Measurements from ENCODE around the gene FOXP1.

Gene FOXP1

DNA sequence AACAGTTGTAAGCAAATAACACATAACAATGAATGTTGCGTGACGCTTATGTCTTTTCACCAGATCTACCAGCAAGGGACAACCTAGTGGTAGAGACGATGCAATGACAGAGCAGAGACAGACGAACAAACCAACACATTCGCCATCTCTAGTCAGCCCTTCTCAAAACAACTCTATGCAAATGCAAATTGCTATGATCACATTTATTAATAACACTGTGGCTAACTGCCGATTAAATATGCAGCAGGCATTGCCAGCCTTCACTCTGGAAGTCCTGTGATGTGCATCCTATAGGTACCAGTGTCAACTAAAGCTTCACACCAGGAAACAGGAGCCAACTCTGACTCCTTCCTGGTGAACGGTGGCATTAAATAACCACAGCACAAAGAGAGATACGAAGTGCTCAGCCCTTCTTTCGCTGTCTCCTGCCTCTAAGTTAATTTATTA is 94.2 kb downstream of the FOXP1 start:
- TF ChIP-seq, protein P1, sequence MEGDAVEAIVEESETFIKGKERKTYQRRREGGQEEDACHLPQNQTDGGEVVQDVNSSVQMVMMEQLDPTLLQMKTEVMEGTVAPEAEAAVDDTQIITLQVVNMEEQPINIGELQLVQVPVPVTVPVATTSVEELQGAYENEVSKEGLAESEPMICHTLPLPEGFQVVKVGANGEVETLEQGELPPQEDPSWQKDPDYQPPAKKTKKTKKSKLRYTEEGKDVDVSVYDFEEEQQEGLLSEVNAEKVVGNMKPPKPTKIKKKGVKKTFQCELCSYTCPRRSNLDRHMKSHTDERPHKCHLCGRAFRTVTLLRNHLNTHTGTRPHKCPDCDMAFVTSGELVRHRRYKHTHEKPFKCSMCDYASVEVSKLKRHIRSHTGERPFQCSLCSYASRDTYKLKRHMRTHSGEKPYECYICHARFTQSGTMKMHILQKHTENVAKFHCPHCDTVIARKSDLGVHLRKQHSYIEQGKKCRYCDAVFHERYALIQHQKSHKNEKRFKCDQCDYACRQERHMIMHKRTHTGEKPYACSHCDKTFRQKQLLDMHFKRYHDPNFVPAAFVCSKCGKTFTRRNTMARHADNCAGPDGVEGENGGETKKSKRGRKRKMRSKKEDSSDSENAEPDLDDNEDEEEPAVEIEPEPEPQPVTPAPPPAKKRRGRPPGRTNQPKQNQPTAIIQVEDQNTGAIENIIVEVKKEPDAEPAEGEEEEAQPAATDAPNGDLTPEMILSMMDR (IDR thresholded peaks at IDR 0.05; ENCODE audit: control extremely low read depth, extremely low read depth, low read depth, missing control alignments) = no peak
- CTCF ChIA-PET = no interaction called here
- POLR2A ChIA-PET = no interaction called here
- DNase-seq (ENCODE audit: extremely low spot score) = no peak

DNA sequence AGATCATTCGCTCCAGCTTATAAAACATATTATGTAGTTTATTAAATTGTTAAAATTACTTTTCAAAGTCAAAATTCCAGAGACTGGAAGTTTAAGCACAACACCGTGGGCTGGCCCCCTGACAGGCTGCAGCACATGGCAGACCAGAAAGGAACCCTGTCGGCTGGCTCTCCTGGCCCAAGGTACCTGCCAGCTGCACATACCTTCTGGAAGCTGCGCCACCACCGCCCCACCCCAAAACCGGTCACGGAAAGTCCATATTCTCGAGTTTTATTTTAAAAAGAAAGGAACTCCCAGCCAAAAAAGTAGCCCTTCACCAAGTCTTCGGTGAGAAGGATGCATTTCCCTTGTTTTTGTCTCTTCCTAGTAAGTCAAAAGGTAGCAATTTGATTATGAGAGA is 94.6 kb downstream of the FOXP1 start:
- CTCF ChIA-PET = interaction anchor here (0.8 to 1.2 kb wide), 2 partner anchors 9 to 151 kb away, joined by 3 read pairs; no protein-coding TSS in a partner anchor
- TF ChIP-seq, protein P1 (IDR thresholded peaks at IDR 0.05; ENCODE audit: control extremely low read depth, extremely low read depth, low read depth, missing control alignments) = no peak
- POLR2A ChIA-PET = no interaction called here
- DNase-seq (ENCODE audit: extremely low spot score) = no peak

DNA sequence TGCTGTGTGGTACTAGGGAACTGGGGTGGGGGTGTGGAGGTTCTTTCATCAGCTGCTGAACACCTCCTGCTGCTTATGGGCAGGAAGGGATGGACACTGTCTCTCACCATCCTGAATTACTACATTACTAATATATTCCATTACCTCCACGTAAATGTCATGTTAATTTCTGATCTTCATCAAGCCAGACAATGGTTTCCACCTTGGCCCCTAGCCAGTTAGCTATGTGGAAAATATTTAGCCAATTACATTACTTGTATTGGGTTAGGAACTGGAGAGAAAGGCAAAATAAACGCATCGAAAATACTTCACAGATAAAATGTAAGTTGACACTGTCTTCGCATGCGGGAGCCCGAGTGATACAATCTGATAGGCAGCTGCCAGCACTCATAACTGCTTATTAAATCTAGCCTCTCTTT is 95.1 kb downstream of the FOXP1 start:
- DNase-seq (ENCODE audit: extremely low spot score) = no peak
- TF ChIP-seq, protein P1 (IDR thresholded peaks at IDR 0.05; ENCODE audit: control extremely low read depth, extremely low read depth, low read depth, missing control alignments) = no peak
- ChIA-PET CTCF (interaction anchor here (0.8 to 1.2 kb wide), 2 partner anchors 9 to 151 kb away, joined by 3 read pairs; no protein-coding TSS in a partner anchor), POLR2A (no interaction called here)

DNA sequence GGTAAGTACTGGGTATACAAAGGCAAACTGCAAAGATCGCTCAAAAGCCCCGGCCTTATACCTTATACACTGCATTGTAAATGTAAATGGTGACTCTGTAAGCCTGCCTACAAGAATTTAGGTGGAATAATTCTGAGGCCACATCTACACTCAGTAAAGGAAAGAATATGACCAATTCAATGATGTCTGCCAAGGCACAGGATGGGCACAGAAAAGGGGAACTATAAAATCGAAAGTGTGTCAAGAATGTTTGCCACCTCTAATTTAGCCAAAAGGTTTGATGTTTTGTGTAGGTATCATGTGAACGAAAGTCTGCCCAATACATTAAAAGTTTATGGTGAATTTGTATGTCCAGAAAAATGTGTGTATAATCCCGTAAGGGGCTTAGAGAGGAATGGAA is 96.1 kb downstream of the FOXP1 start:
- ChIA-PET CTCF (no interaction called here), POLR2A (no interaction called here)
- TF ChIP-seq, protein P1 (IDR thresholded peaks at IDR 0.05; ENCODE audit: control extremely low read depth, extremely low read depth, low read depth, missing control alignments) = no peak
- DNase-seq (ENCODE audit: extremely low spot score) = no peak

DNA sequence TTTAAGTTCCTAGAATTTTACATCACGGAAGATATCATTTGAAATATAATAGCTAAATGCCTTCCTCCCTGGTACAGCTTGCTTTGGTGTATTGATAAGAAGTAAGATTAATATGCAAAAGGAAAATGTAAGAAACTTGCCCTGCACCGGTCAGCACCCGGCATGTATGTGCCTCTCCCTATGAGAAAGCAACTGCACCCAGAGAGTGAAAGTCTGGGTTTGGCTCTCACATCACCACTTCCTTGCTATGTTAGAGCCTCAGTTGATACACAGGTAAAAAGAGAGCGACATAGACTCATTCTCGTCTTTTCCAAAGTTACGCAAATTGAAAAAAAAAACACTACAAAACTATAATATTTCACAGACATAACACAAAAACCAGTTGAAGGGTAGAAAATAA is 96.7 kb downstream of the FOXP1 start:
- TF ChIP-seq, protein P1 (IDR thresholded peaks at IDR 0.05; ENCODE audit: control extremely low read depth, extremely low read depth, low read depth, missing control alignments) = no peak
- POLR2A ChIA-PET = no interaction called here
- no peak for DNase-seq (ENCODE audit: extremely low spot score)
- CTCF ChIA-PET = interaction anchor here (1.4 kb wide), 1 partner anchor 9 kb away, joined by 4 read pairs; no protein-coding TSS in a partner anchor

DNA sequence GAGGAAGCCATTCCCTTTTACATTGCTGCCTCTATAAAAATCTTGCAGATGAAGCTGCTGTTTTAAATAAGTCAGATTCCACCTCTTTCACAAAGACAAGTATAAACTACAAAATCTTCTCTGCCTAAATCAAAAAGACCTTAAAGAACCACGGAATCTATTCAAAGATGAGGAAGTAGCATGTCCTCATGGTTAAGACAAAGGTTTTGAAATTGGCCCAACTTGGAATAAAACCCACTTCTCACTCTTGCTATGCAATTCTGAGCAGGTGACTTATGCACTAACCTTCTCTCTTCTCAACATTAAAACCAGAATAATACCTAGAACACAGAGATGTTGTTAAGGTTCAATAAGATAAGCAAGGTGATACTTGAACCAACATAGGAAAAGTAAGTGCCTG is 97.6 kb downstream of the FOXP1 start:
- ChIA-PET POLR2A (no interaction called here), CTCF (interaction anchor here (1.4 kb wide), 1 partner anchor 10 kb away, joined by 4 read pairs; no protein-coding TSS in a partner anchor)
- DNase-seq (ENCODE audit: extremely low spot score) = no peak
- TF ChIP-seq, protein P1 (IDR thresholded peaks at IDR 0.05; ENCODE audit: control extremely low read depth, extremely low read depth, low read depth, missing control alignments) = no peak

DNA sequence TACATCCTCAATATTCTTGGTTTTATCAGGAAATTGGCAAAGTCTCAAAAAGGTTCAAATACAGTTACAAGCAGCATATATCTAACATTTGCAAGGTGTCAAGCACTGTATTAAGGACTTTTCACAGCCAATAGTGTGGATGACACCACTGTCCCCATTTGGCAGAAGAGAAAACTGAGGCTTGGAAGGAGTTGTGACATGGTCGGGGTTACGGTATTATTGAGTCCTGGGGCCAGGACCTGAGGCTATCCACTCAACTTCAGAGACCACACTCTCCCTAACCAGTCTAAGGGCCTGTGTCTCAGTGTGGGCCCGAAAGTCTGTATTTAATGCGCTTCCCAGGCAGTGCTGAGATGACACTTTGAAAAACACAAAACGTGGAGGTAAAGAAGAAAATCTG is 99.1 kb downstream of the FOXP1 start:
- ChIA-PET CTCF (no interaction called here), POLR2A (no interaction called here)
- DNase-seq (ENCODE audit: extremely low spot score) = no peak
- TF ChIP-seq, protein P1 (IDR thresholded peaks at IDR 0.05; ENCODE audit: control extremely low read depth, extremely low read depth, low read depth, missing control alignments) = no peak

All from GM10248 (cell line).